Left renal cortex interstitium (tissue), 4 donors: Measurements from ENCODE around the gene OPHN1. TPM values are rescaled to one million over a fixed set of nuclear protein-coding genes. Genes with fewer than 3 reads are reported as not detected.

Experiments used
- polyA plus RNA-seq, 4 donors: library from polyadenylated mRNA; unstranded; fragments of 120-200 nt; gene quantifications; one replicate each; pipeline ENCODE4 v1.2.1, GENCODE V29; 2013; ENCODE audit not compliant: insufficient read length in 4 of 4

Gene OPHN1
- polyA plus RNA-seq, 4 donors = 8.1 to 9.7 (median 8.7) TPM

Other genes with a start within 250 kb of the OPHN1 start
- 10 to 100 TPM; 41.6 to 47.3 (median 44.7) TPM for gene YIPF6, start 65.6 kb upstream of the OPHN1 start, polyA plus RNA-seq
- gene STARD8, start 214.2 kb upstream of the OPHN1 start, polyA plus RNA-seq = 10 to 100 TPM; 18.5 to 22.2 (median 20.6) TPM